ENCODE results near the gene MTM1.

DNA sequence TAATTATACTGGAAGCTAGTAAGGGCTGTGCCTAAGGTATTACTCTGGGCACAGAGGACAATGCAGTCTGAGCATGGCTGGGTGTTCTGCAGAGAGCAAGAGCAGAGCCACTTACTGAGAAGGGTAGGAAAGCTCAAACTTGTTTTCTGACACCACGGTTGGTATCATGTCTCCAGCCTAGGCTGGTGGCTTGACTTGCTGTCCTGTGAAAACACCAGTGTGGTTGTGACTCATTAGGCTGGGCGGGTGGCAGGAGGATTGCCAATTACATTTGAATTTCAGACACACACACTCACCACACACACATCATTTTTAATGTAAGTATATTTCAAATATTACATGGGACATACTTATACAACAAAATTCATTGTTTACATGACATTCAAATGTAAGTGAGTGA lies 19.7 kb upstream of the MTM1 start:
- no peak for TF ChIP-seq POLR2A (IDR thresholded peaks at IDR 0.05)
- TF ChIP-seq, protein P1, sequence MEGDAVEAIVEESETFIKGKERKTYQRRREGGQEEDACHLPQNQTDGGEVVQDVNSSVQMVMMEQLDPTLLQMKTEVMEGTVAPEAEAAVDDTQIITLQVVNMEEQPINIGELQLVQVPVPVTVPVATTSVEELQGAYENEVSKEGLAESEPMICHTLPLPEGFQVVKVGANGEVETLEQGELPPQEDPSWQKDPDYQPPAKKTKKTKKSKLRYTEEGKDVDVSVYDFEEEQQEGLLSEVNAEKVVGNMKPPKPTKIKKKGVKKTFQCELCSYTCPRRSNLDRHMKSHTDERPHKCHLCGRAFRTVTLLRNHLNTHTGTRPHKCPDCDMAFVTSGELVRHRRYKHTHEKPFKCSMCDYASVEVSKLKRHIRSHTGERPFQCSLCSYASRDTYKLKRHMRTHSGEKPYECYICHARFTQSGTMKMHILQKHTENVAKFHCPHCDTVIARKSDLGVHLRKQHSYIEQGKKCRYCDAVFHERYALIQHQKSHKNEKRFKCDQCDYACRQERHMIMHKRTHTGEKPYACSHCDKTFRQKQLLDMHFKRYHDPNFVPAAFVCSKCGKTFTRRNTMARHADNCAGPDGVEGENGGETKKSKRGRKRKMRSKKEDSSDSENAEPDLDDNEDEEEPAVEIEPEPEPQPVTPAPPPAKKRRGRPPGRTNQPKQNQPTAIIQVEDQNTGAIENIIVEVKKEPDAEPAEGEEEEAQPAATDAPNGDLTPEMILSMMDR (IDR thresholded peaks at IDR 0.05) = no peak

All from uterus (tissue), 2 donors.